Measurements from ENCODE around the gene LDB1. TPM values are rescaled to one million over a fixed set of nuclear protein-coding genes. Genes with fewer than 3 reads are reported as not detected.

LDB1 gene
- total RNA-seq (65.7 and 67.7 TPM in 2 replicates), polyA plus RNA-seq (137 and 149 TPM in 2 replicates), polyA minus RNA-seq (153 and 184 TPM in 2 replicates), Bru-seq, nascent RNA (percentile 65 among the genes with signal in this experiment), BruChase-seq, experiment 1, labeled RNA remaining after a 6-hour chase (percentile 92 among the genes with signal in this experiment), BruChase-seq, experiment 2, labeled RNA remaining after a 2-hour chase (percentile 86 among the genes with signal in this experiment)
- 73.3 and 78.4 TPM in 2 replicates for polyA plus RNA-seq (2011; cell fraction: cytosol; rRNA removed)
- 307 and 369 TPM in 2 replicates for polyA plus RNA-seq (2011; cell fraction: nucleus; rRNA removed)
- 64.8 and 70.6 TPM in 2 replicates for polyA plus RNA-seq (2012)
- polyA minus RNA-seq (2011; cell fraction: cytosol; rRNA and poly(A)+ RNA removed): 33.7 TPM
- polyA minus RNA-seq (2011; cell fraction: nucleus; rRNA and poly(A)+ RNA removed): 78.4 and 81.0 TPM in 2 replicates
- long read RNA-seq, transcript LDB1-202 (11 exons, 2,089 nt): major isoform, 5 of 32 reads
- long read RNA-seq, partial matches to known transcripts: 17 of 32 reads
- long read RNA-seq, other reads (novel, unspliced or antisense): 10 of 32 reads

- Histone ChIP-seq H3K4me3 (replicated peaks in 1 of 3; ENCODE audit: insufficient read depth in 1 of 3, low read depth in 1 of 3, low read length in 3 of 3) (peak within 1 kb of the TSS; percentile 53 to 98 (median 57)), H3K9me3 (replicated peaks; ENCODE audit: control insufficient read depth, insufficient read depth, low read length) (no peaks in the 10 kb centered on the region), H3K79me2 (ENCODE audit: control insufficient read depth, insufficient read depth, low read length) (peaks cover 30% of the 10 kb centered on the region), H2AFZ (ENCODE audit: low read depth, low read length) (peak within 1 kb of the TSS; percentile 52), H3K27ac (ENCODE audit: insufficient read depth, low read depth, low read length) (peak within 1 kb of the TSS; percentile 70), H4K20me1 (replicated peaks; ENCODE audit: control insufficient read depth, extremely low read depth, insufficient read depth, low read length) (no peaks in the 10 kb centered on the region), H3K4me2 (ENCODE audit: insufficient read depth, low read length) (peak within 1 kb of the TSS; percentile 66), H3K36me3 (ENCODE audit: control insufficient read depth in 2 of 2, extremely low read depth in 1 of 2, insufficient read depth in 2 of 2, low read length in 2 of 2) (no peaks in the 10 kb centered on the region), H3K4me1 (ENCODE audit: control insufficient read depth, extremely low read depth, insufficient read depth, low read length) (peaks cover 45% of the 10 kb centered on the region), H3K27me3 (ENCODE audit: control insufficient read depth in 2 of 2, insufficient read depth in 2 of 2, low read length in 2 of 2) (no peaks in the 10 kb centered on the region), H3K9me1 (replicated peaks; ENCODE audit: control insufficient read depth, extremely low read depth, insufficient read depth, low read length) (no peaks in the 10 kb centered on the region), H3K9ac (replicated peaks; ENCODE audit: extremely low read depth, insufficient read depth, low read length) (peak within 1 kb of the TSS; percentile 86)
- intact Hi-C loops (cut with micrococcal nuclease) (loop anchor here (1.0 kb wide), 1 partner anchor 12 kb away; no protein-coding TSS in a partner anchor), dilution Hi-C loops (cut with MboI; ENCODE audit: extremely low pct_ligation_motif_present, low sequenced_read_pairs) (no loop called here)
- ChIA-PET CTCF (interaction anchor here (0.7 kb wide), 1 partner anchor 48 kb away, joined by 3 read pairs; no protein-coding TSS in a partner anchor), POLR2A (interaction anchor here (0.5 kb wide), 1 partner anchor 36 kb away, joined by 10 read pairs; no protein-coding TSS in a partner anchor)
- TF ChIP-seq MYC (IDR thresholded peaks at IDR 0.05; ENCODE audit: low read depth, low read length) (peak; percentile 60), CTCF (IDR thresholded peaks at IDR 0.05; ENCODE audit: extremely low read depth in 1 of 2, insufficient read depth in 1 of 2, low read depth in 1 of 2, low read length in 2 of 2) (no peak), POLR2AphosphoS5 (IDR thresholded peaks at IDR 0.05; ENCODE audit: insufficient read depth, low read depth, low read length) (peak; percentile 54), MAX (IDR thresholded peaks at IDR 0.05; ENCODE audit: insufficient read depth, insufficient read length) (peak; percentile 19)
- FAIRE-seq (peak; percentile 81), DNase-seq (ENCODE audit: low read depth, low spot score) (peak; percentile 88)
- BruUV-seq (replicated peaks): no TSS peak
These were observed at the start of gene LDB1 for GRCh38 chr10:102120142-102120990. LDB1 (minus strand) TSS chr10:102120368; CDS start chr10:102120110, 258 bp downstream.

Measured in endothelial cell of umbilical vein (primary cell).